Measurements from ENCODE around the gene GNB5.
"Not testable (repeated sequence)": the region's sequence is repeated elsewhere in the genome, so short reads cannot be mapped to it uniquely, and the experiment has no call there.

The GNB5 gene

GRCh38 chr15:52112203-52112750 lies 78.9 kb downstream of the GNB5 start:
- DNase-seq (ENCODE audit: low spot score), result no peak

GRCh38 chr15:52111517-52112202 lies 79.5 kb downstream of the GNB5 start:
- no peak for DNase-seq (ENCODE audit: low spot score)

- DNase-seq (ENCODE audit: low spot score), result no peak
Measured at GRCh38 chr15:52109559-52110451, 81.4 kb downstream of the GNB5 start.

- no peak for DNase-seq (ENCODE audit: low spot score)
Measured at GRCh38 chr15:52107238-52107637, 84.0 kb downstream of the GNB5 start.

GRCh38 chr15:52106641-52107040 lies 84.6 kb downstream of the GNB5 start:
- DNase-seq (ENCODE audit: low spot score), result no peak

GRCh38 chr15:52105846-52106245 lies 85.3 kb downstream of the GNB5 start:
- DNase-seq (ENCODE audit: low spot score), result no peak

GRCh38 chr15:52104532-52105004 lies 86.6 kb downstream of the GNB5 start:
- DNase-seq (ENCODE audit: low spot score), result no peak

GRCh38 chr15:52103217-52104207 lies 87.7 kb downstream of the GNB5 start:
- no peak for DNase-seq (ENCODE audit: low spot score)

GRCh38 chr15:52102463-52102862 lies 88.7 kb downstream of the GNB5 start:
- no peak for DNase-seq (ENCODE audit: low spot score)

GRCh38 chr15:52101542-52102323 lies 89.5 kb downstream of the GNB5 start:
- DNase-seq (ENCODE audit: low spot score), result no peak

- DNase-seq (ENCODE audit: low spot score), result peak; percentile 15
Measured at GRCh38 chr15:52100807-52101442, 90.3 kb downstream of the GNB5 start.

- no peak for DNase-seq (ENCODE audit: low spot score)
Measured at GRCh38 chr15:52099651-52100272, 91.4 kb downstream of the GNB5 start.

GRCh38 chr15:52098323-52098722 lies 92.9 kb downstream of the GNB5 start:
- DNase-seq (ENCODE audit: low spot score), result no peak

GRCh38 chr15:52097180-52097579 lies 94.0 kb downstream of the GNB5 start:
- no peak for DNase-seq (ENCODE audit: low spot score)

GRCh38 chr15:52096536-52096935 lies 94.7 kb downstream of the GNB5 start:
- DNase-seq (ENCODE audit: low spot score), result not testable (repeated sequence)

- no peak for DNase-seq (ENCODE audit: low spot score)
Measured at GRCh38 chr15:52095597-52096262, 95.5 kb downstream of the GNB5 start.

- DNase-seq (ENCODE audit: low spot score), result no peak
Measured at GRCh38 chr15:52094811-52095584, 96.2 kb downstream of the GNB5 start.
